Stomach (tissue), 4 donors: Measurements from ENCODE around the gene VWA2.
A peak's percentile ranks its signal among the peaks of the same experiment; 100 is the strongest.

Experiments
- EP300 ChIP-seq: sonication (generic); formaldehyde crosslinking; IDR thresholded peaks from one replicate; pipeline ENCODE4 v1.6.1; 2017; ENCODE audit warnings: antibody characterized with exemption
- POLR2A ChIP-seq, 4 donors: fragments of 450-650 bp; IDR thresholded peaks; one replicate each; pipeline ENCODE4 v1.6.1; 2016; ENCODE audit warnings: antibody characterized with exemption in 4 of 4, control low read depth in 2 of 4, mild to moderate bottlenecking in 1 of 4, moderate library complexity in 1 of 4
- TF ChIP-seq, protein P1 (sequence below), 7 experiments: fragments of 450-650 bp in 4 of 7; fragments of 200-600 bp in 3 of 7; sonication (generic) in 3 of 7; IDR thresholded peaks; one replicate each; pipeline ENCODE4 v1.5.1; 2016 to 2019; ENCODE audit warnings: antibody characterized with exemption in 7 of 7, control low read depth in 2 of 7, mild to moderate bottlenecking in 1 of 7

- TF ChIP-seq, protein P1, sequence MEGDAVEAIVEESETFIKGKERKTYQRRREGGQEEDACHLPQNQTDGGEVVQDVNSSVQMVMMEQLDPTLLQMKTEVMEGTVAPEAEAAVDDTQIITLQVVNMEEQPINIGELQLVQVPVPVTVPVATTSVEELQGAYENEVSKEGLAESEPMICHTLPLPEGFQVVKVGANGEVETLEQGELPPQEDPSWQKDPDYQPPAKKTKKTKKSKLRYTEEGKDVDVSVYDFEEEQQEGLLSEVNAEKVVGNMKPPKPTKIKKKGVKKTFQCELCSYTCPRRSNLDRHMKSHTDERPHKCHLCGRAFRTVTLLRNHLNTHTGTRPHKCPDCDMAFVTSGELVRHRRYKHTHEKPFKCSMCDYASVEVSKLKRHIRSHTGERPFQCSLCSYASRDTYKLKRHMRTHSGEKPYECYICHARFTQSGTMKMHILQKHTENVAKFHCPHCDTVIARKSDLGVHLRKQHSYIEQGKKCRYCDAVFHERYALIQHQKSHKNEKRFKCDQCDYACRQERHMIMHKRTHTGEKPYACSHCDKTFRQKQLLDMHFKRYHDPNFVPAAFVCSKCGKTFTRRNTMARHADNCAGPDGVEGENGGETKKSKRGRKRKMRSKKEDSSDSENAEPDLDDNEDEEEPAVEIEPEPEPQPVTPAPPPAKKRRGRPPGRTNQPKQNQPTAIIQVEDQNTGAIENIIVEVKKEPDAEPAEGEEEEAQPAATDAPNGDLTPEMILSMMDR (IDR thresholded peaks at IDR 0.05): peak in 3 of 7 experiments; percentile 9 to 28 (median 25)
- TF ChIP-seq POLR2A (IDR thresholded peaks at IDR 0.05): no peak
- no peak for TF ChIP-seq EP300
These were observed at the start of gene VWA2 for GRCh38 chr10:114239117-114239993.
